ENCODE measurements around the gene FOXO6. TPM values are rescaled to one million over a fixed set of nuclear protein-coding genes. Genes with fewer than 3 reads are reported as not detected.

FOXO6 gene
- total RNA-seq, 8 experiments from 2014 or later = 0.36 to 3.6 (median 1.3) TPM

DNA sequence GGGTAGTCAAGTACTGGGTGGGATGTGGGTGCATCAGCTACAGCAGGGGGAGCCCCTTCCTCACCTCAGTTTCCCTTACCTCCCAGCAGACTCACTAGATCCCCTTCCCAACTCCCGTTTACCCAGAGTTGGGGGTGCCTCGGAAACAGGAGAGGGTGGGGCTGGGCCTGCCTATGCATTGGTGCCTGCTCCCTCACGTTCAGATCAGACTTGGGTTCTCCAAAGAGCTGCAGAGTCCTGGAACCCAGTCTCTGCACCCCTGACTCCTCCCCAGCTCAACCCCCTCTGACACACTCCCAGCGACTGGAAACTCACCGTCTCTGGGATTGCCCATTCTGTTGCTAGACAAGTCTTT lies 6.0 kb downstream of the FOXO6 start:
- no peak overlapping the region for H3K27ac ChIP-seq
- in situ Hi-C loops (cut with MboI; ENCODE audit: low pct_unique_long_range_greater_than_20kb in 2 of 9, low sequenced_read_pairs in 9 of 9, unreplicated experiment in 9 of 9) = no loop called here
- peaks cover 57 to 66% of the 10 kb centered on the region in 2 donors for H3K4me1 ChIP-seq (replicated peaks in 1 of 2)
- no peak for ATAC-seq (replicated peaks in 6 of 8)
- 30 to 63% (median 60%) methylated on average over 1 to 2 of the region's 5 CpGs; no CpG with 5 or more reads in 7 of the 10 experiments for WGBS, 10 experiments
- peak overlapping the region in 1 of 5 donors; percentile 36 for H3K4me3 ChIP-seq

DNA sequence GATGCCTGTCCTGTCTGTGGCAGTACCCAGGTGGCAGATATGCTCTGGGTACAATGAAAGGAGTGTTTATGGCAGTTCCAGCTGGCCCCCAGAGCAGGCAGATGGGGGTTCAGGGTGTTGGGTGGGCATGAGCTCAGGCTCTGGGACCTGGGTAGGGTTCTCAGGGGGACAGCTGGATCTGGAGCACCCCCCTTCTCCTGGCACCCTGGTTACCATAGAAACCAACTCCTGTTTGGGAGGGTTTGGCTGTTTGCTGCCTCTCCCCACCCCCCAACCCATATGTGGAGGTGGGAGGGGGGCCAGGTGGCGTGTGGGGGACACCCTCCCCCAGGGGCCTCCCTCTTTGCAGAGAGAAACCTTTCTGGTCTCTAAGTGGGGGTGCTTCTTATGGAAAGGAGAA lies 7.1 kb downstream of the FOXO6 start:
- Histone ChIP-seq H3K4me3 (no peak overlapping the region), H3K4me1 (replicated peaks in 1 of 2) (peaks cover 51 to 71% of the 10 kb centered on the region in 2 donors)

DNA sequence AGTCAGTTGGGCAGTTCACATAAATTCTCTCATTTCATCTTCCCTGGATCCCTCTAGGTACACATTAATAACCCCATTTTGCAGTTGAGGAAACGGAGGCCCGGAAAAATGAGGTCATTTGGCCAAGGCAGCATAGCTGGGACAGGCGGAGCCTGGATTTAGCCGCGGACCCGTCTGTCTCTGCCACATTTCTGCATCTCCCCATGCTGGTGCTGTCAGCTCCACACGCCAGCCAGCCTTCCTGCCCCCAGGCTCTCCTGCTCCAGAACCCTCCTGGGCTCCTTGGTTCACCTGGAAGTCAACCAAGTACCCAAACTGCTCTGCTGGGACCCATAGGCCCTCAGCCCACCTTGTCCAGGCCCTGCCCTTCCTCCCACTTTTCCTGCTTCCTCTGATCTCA lies 7.6 kb downstream of the FOXO6 start:
- no peak overlapping the region for H3K27ac ChIP-seq
- no peak for ATAC-seq (replicated peaks in 6 of 8)
- in situ Hi-C loops (cut with MboI; ENCODE audit: low pct_unique_long_range_greater_than_20kb in 2 of 9, low sequenced_read_pairs in 9 of 9, unreplicated experiment in 9 of 9) = no loop called here
- no peak overlapping the region for H3K4me3 ChIP-seq
- WGBS, 10 experiments = 29 to 74% (median 55%) methylated on average over 1 to 7 of the region's 7 CpGs; no CpG with 5 or more reads in 6 of the 10 experiments
- H3K4me1 ChIP-seq (replicated peaks in 1 of 2) = peaks cover 49 to 68% of the 10 kb centered on the region in 2 donors

More for the DNA sequence above, 7.1 kb downstream of the FOXO6 start:
- no peak overlapping the region for H3K27ac ChIP-seq
- no peak for ATAC-seq (replicated peaks in 6 of 8)
- in situ Hi-C loops (cut with MboI; ENCODE audit: low pct_unique_long_range_greater_than_20kb in 2 of 9, low sequenced_read_pairs in 9 of 9, unreplicated experiment in 9 of 9) = no loop called here
- no CpG with 5 or more reads among the region's 1 CpG for WGBS, 10 experiments

DNA sequence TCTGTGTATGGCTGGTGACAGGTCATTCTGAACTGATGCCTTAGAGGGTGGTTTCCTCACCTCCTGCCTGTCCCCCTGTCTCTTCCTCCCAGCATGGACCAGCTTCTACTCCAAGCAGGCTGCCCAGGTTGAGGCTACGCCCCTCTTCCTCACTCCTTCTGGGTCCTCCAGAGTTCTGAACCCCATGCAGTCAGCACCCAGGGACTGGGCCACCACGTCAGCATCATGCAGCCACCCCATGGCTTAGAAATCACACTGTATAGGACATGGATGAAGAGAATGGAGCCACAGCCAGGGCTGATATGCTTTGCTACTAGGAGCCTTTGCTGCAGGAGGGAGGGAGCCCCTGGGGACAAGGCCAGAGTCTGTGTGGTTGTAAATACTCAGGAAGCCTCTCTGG lies 8.3 kb downstream of the FOXO6 start:
- Histone ChIP-seq H3K4me1 (replicated peaks in 1 of 2) (peaks cover 49 to 65% of the 10 kb centered on the region in 2 donors), H3K4me3 (no peak overlapping the region), H3K27ac (no peak overlapping the region)
- WGBS, 10 experiments = 60 to 100% (median 92%) methylated on average over 1 to 2 of the region's 2 CpGs; no CpG with 5 or more reads in 7 of the 10 experiments
- ATAC-seq (replicated peaks in 6 of 8) = no peak
- in situ Hi-C loops (cut with MboI; ENCODE audit: low pct_unique_long_range_greater_than_20kb in 2 of 9, low sequenced_read_pairs in 9 of 9, unreplicated experiment in 9 of 9) = no loop called here

- H3K27ac ChIP-seq = no peak overlapping the region
- in situ Hi-C loops (cut with MboI; ENCODE audit: low pct_unique_long_range_greater_than_20kb in 2 of 9, low sequenced_read_pairs in 9 of 9, unreplicated experiment in 9 of 9) = no loop called here
- H3K4me3 ChIP-seq = no peak overlapping the region
- H3K4me1 ChIP-seq (replicated peaks in 1 of 2) = peaks cover 42 to 58% of the 10 kb centered on the region in 2 donors
- ATAC-seq (replicated peaks in 6 of 8) = no peak
- 17 to 100% (median 79%) methylated on average over 1 to 4 of the region's 4 CpGs; no CpG with 5 or more reads in 5 of the 10 experiments for WGBS, 10 experiments
Measured at GRCh38 chr1:41370225-41370624, 9.0 kb downstream of the FOXO6 start.

DNA sequence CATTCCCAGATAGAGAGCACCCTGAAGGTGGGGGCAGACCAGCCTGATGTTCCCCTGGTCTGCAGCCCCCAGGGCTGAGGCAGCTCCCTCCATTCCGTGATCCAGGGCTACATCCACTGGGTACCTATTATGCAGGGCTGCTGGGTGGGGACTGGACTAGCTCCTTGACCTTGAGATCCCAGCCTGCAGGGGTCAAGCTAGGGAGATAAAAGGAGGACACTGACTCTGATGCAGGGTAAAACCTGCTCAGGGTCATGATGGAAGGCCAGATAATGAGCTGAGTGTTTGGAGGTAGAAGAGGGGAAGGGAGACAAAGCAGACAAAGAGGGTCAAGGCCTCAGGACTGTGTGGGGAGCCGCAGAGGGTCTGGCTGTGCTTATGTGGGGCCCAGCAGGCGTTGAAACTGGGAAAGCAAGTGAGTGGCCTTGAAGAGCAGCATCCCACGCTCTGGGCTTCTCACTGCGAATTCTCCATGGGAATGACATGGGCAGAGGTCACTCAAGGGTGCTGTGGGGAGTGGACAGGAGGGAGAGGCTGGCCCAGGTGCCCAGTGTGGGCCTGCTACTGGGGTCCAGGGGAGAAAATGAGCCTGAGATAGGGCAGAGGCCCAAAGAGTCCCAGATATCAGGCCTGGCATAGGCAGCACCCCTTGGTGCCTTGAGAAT lies 9.7 kb downstream of the FOXO6 start:
- Histone ChIP-seq H3K4me1 (replicated peaks in 1 of 2) (peaks cover 36 to 51% of the 10 kb centered on the region in 2 donors), H3K4me3 (no peak overlapping the region), H3K27ac (peak overlapping the region in 1 of 2 donors; percentile 53)
- no peak for ATAC-seq (replicated peaks in 6 of 8)
- in situ Hi-C loops (cut with MboI; ENCODE audit: low pct_unique_long_range_greater_than_20kb in 2 of 9, low sequenced_read_pairs in 9 of 9, unreplicated experiment in 9 of 9) = no loop called here
- 54 to 100% (median 69%) methylated on average over 2 to 4 of the region's 5 CpGs; no CpG with 5 or more reads in 4 of the 10 experiments for WGBS, 10 experiments

- in situ Hi-C loops (cut with MboI; ENCODE audit: low pct_unique_long_range_greater_than_20kb in 2 of 9, low sequenced_read_pairs in 9 of 9, unreplicated experiment in 9 of 9) = no loop called here
- Histone ChIP-seq H3K27ac (peak overlapping the region; percentile 3 to 65), H3K4me1 (replicated peaks in 1 of 2) (peaks cover 26 to 43% of the 10 kb centered on the region in 2 donors), H3K4me3 (no peak overlapping the region)
- ATAC-seq (replicated peaks in 6 of 8) = peak; percentile 82 to 93 (median 84)
- 0 to 80% (median 20%) methylated on average over 1 to 3 of the region's 7 CpGs; no CpG with 5 or more reads in 3 of the 10 experiments for WGBS, 10 experiments
Measured at GRCh38 chr1:41371630-41372599, 10.7 kb downstream of the FOXO6 start.

DNA sequence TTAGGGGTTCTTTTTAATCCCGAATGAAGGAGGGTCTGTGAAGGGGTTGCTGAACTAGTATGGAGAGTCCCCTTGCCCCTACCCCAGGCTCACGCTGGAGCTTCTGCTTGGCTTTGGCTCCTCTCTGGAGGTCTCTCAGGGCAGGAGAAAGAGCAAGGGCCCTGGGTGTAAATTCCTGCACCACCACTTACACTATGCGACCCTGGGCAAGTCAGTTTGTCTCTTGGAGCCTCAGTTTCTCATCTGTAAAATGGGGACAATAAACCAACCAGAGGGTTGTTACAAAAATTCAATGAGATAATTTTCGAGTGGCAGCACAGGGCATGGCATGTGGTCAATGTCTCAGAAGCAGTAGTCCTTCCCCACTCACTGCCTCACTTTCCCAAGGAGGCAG lies 11.4 kb downstream of the FOXO6 start:
- no peak for ATAC-seq (replicated peaks in 6 of 8)
- Histone ChIP-seq H3K4me1 (replicated peaks in 1 of 2) (peaks cover 22 to 36% of the 10 kb centered on the region in 2 donors), H3K27ac (no peak overlapping the region), H3K4me3 (no peak overlapping the region)
- in situ Hi-C loops (cut with MboI; ENCODE audit: low pct_unique_long_range_greater_than_20kb in 2 of 9, low sequenced_read_pairs in 9 of 9, unreplicated experiment in 9 of 9) = no loop called here
- 14 to 83% (median 51%) methylated on average over 1 to 4 of the region's 4 CpGs; no CpG with 5 or more reads in 4 of the 10 experiments for WGBS, 10 experiments

DNA sequence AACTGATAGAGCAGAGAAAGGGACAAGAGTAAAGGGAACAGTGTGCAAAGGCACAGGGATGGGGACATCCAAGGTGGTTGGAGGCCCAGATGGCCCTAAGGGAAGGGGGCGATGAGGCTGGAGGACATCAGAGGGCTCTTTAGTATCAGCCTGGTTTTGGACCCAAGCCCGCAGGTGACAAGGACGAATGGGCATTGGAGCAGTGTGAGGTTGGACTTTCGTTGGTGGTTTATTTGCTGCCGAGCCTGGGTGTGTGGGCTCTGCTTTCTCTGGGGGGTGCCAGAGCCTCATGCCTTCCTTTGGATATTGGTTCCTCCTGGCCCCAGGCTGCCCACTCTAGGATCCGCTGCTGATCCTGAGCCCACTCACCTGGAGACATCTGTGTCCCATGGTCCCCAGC lies 12.1 kb downstream of the FOXO6 start:
- Histone ChIP-seq H3K27ac (no peak overlapping the region), H3K4me3 (no peak overlapping the region), H3K4me1 (replicated peaks in 1 of 2) (peaks cover 22 to 30% of the 10 kb centered on the region in 2 donors)
- no peak for ATAC-seq (replicated peaks in 6 of 8)
- 86 to 100% (median 92%) methylated on average over 1 to 6 of the region's 6 CpGs; no CpG with 5 or more reads in 3 of the 10 experiments for WGBS, 10 experiments
- in situ Hi-C loops (cut with MboI; ENCODE audit: low pct_unique_long_range_greater_than_20kb in 2 of 9, low sequenced_read_pairs in 9 of 9, unreplicated experiment in 9 of 9) = no loop called here

GRCh38 chr1:41374711-41375110 lies 13.5 kb downstream of the FOXO6 start:
- no peak for ATAC-seq (replicated peaks in 6 of 8)
- Histone ChIP-seq H3K4me1 (replicated peaks in 1 of 2) (peaks cover 24 to 36% of the 10 kb centered on the region in 2 donors), H3K4me3 (no peak overlapping the region), H3K27ac (no peak overlapping the region)
- in situ Hi-C loops (cut with MboI; ENCODE audit: low pct_unique_long_range_greater_than_20kb in 2 of 9, low sequenced_read_pairs in 9 of 9, unreplicated experiment in 9 of 9) = no loop called here
- WGBS, 10 experiments = 70 to 100% (median 89%) methylated on average over 1 to 6 of the region's 6 CpGs; no CpG with 5 or more reads in 4 of the 10 experiments

GRCh38 chr1:41377397-41377796 lies 16.2 kb downstream of the FOXO6 start:
- WGBS, 10 experiments = 33 to 100% (median 83%) methylated on average over 1 to 4 of the region's 4 CpGs; no CpG with 5 or more reads in 7 of the 10 experiments
- Histone ChIP-seq H3K4me3 (no peak overlapping the region), H3K4me1 (replicated peaks in 1 of 2) (peaks cover 21 to 35% of the 10 kb centered on the region in 2 donors), H3K27ac (no peak overlapping the region)
- peak in 1 of 8 experiments; percentile 41 for ATAC-seq (replicated peaks in 6 of 8)
- in situ Hi-C loops (cut with MboI; ENCODE audit: low pct_unique_long_range_greater_than_20kb in 2 of 9, low sequenced_read_pairs in 9 of 9, unreplicated experiment in 9 of 9) = no loop called here

- H3K4me1 ChIP-seq (replicated peaks in 1 of 2) = peaks cover 20 to 33% of the 10 kb centered on the region in 2 donors
- WGBS, 10 experiments = 17 to 86% (median 80%) methylated on average over 1 to 4 of the region's 4 CpGs; no CpG with 5 or more reads in 5 of the 10 experiments
- in situ Hi-C loops (cut with MboI; ENCODE audit: low pct_unique_long_range_greater_than_20kb in 2 of 9, low sequenced_read_pairs in 9 of 9, unreplicated experiment in 9 of 9) = no loop called here
- no peak for ATAC-seq (replicated peaks in 6 of 8)
- H3K27ac ChIP-seq = no peak overlapping the region
- H3K4me3 ChIP-seq = no peak overlapping the region
Measured at GRCh38 chr1:41378222-41378621, 17.0 kb downstream of the FOXO6 start.
